ENCODE measurements around the gene NSUN6. TPM values are rescaled to one million over a fixed set of nuclear protein-coding genes. Genes with fewer than 3 reads are reported as not detected.

NSUN6 gene
- total RNA-seq, 1 donor from 2014 or later = 12.8 TPM

- H3K36me3 Mint-ChIP-seq (ENCODE audit: low read depth) = peaks cover 12% of the 10 kb centered on the region
- H3K27me3 Mint-ChIP-seq (ENCODE audit: insufficient read depth) = no peaks in the 10 kb centered on the region
- no peak overlapping the region for H3K27ac Mint-ChIP-seq
- no peaks in the 10 kb centered on the region for H3K4me1 Mint-ChIP-seq (ENCODE audit: low read depth)
- intact Hi-C loops (cut with micrococcal nuclease) = no loop called here
- no peak overlapping the region for H3K4me3 Mint-ChIP-seq
- peaks cover 7% of the 10 kb centered on the region for H3K9me3 Mint-ChIP-seq
- no peak for DNase-seq (ENCODE audit: low spot score)
Measured at GRCh38 chr10:18527687-18528086, 123.7 kb downstream of the NSUN6 start.

GRCh38 chr10:18523858-18524257 lies 127.5 kb downstream of the NSUN6 start:
- no peak overlapping the region for H3K27ac Mint-ChIP-seq
- H3K36me3 Mint-ChIP-seq (ENCODE audit: low read depth) = peaks cover 5% of the 10 kb centered on the region
- H3K4me3 Mint-ChIP-seq = no peak overlapping the region
- H3K27me3 Mint-ChIP-seq (ENCODE audit: insufficient read depth) = no peaks in the 10 kb centered on the region
- H3K4me1 Mint-ChIP-seq (ENCODE audit: low read depth) = no peaks in the 10 kb centered on the region
- intact Hi-C loops (cut with micrococcal nuclease) = no loop called here
- DNase-seq (ENCODE audit: low spot score) = no peak
- peaks cover 9% of the 10 kb centered on the region for H3K9me3 Mint-ChIP-seq

GRCh38 chr10:18523025-18523424 lies 128.4 kb downstream of the NSUN6 start:
- Mint-ChIP-seq H3K27ac (no peak overlapping the region), H3K9me3 (peaks cover 9% of the 10 kb centered on the region), H3K4me1 (ENCODE audit: low read depth) (no peaks in the 10 kb centered on the region), H3K36me3 (ENCODE audit: low read depth) (peaks cover 5% of the 10 kb centered on the region), H3K4me3 (no peak overlapping the region), H3K27me3 (ENCODE audit: insufficient read depth) (no peaks in the 10 kb centered on the region)
- no peak for DNase-seq (ENCODE audit: low spot score)
- intact Hi-C loops (cut with micrococcal nuclease) = no loop called here

- no peak for DNase-seq (ENCODE audit: low spot score)
- no peak overlapping the region for H3K4me3 Mint-ChIP-seq
- no peaks in the 10 kb centered on the region for H3K4me1 Mint-ChIP-seq (ENCODE audit: low read depth)
- no peaks in the 10 kb centered on the region for H3K36me3 Mint-ChIP-seq (ENCODE audit: low read depth)
- intact Hi-C loops (cut with micrococcal nuclease) = no loop called here
- H3K27ac Mint-ChIP-seq = no peak overlapping the region
- no peaks in the 10 kb centered on the region for H3K27me3 Mint-ChIP-seq (ENCODE audit: insufficient read depth)
- peaks cover 9% of the 10 kb centered on the region for H3K9me3 Mint-ChIP-seq
Measured at GRCh38 chr10:18516851-18517250, 134.5 kb downstream of the NSUN6 start.

DNA sequence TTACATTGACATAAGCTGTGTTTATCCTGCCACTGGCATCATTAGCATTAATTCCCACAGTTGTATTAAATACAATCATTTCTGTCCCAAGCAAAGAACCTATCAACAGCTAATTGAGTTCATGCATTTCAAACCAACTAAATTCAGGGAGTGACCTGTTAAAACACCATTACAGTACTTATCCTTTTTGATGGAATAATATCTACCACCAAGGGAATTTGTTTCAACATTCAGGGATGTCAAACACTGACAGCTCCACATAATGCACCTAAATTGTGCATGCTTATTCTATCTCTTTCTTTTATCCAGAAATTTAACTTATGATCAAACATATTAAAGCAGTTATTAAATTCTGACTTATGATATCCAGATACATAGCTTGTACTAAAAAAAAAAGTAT lies 136.8 kb downstream of the NSUN6 start:
- intact Hi-C loops (cut with micrococcal nuclease) = no loop called here

DNA sequence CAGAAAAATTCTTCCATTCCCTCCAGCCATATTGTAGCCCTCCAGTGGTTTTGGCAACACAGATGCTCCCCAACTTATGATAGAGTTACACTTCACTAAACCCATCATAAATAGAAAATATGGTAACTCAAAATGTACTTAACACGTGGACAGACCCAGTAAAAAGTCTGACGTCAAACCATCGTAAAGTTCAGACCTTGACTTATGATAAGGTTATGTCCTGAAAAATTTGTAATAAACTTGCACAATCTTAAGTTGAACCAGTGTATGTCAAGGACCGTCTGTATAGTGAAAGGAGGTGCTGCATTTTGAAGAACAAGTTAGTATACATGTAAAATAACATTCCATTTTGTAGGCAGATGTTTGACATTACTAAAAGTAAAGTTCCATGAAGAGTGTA lies 142.8 kb downstream of the NSUN6 start:
- peaks cover 5% of the 10 kb centered on the region for H3K27me3 Mint-ChIP-seq (ENCODE audit: insufficient read depth)
- H3K4me1 Mint-ChIP-seq (ENCODE audit: low read depth) = no peaks in the 10 kb centered on the region
- no peak overlapping the region for H3K27ac Mint-ChIP-seq
- DNase-seq (ENCODE audit: low spot score) = no peak
- no peaks in the 10 kb centered on the region for H3K36me3 Mint-ChIP-seq (ENCODE audit: low read depth)
- no peaks in the 10 kb centered on the region for H3K9me3 Mint-ChIP-seq
- no peak overlapping the region for H3K4me3 Mint-ChIP-seq
- intact Hi-C loops (cut with micrococcal nuclease) = no loop called here

More for the DNA sequence above, 136.8 kb downstream of the NSUN6 start:
- Mint-ChIP-seq H3K4me3 (no peak overlapping the region), H3K27me3 (ENCODE audit: insufficient read depth) (no peaks in the 10 kb centered on the region), H3K27ac (no peak overlapping the region), H3K36me3 (ENCODE audit: low read depth) (no peaks in the 10 kb centered on the region), H3K4me1 (ENCODE audit: low read depth) (no peaks in the 10 kb centered on the region), H3K9me3 (no peaks in the 10 kb centered on the region)
- DNase-seq (ENCODE audit: low spot score) = no peak

GRCh38 chr10:18505456-18506118 lies 145.8 kb downstream of the NSUN6 start:
- intact Hi-C loops (cut with micrococcal nuclease) = no loop called here
- Mint-ChIP-seq H3K4me1 (ENCODE audit: low read depth) (peaks cover 11% of the 10 kb centered on the region), H3K9me3 (no peaks in the 10 kb centered on the region), H3K36me3 (ENCODE audit: low read depth) (no peaks in the 10 kb centered on the region), H3K27ac (no peak overlapping the region), H3K27me3 (ENCODE audit: insufficient read depth) (peaks cover 5% of the 10 kb centered on the region), H3K4me3 (no peak overlapping the region)
- no peak for DNase-seq (ENCODE audit: low spot score)

GRCh38 chr10:18504161-18504560 lies 147.2 kb downstream of the NSUN6 start:
- peaks cover 7% of the 10 kb centered on the region for H3K27me3 Mint-ChIP-seq (ENCODE audit: insufficient read depth)
- H3K36me3 Mint-ChIP-seq (ENCODE audit: low read depth) = no peaks in the 10 kb centered on the region
- H3K4me3 Mint-ChIP-seq = no peak overlapping the region
- no peak overlapping the region for H3K27ac Mint-ChIP-seq
- no peak for DNase-seq (ENCODE audit: low spot score)
- no peaks in the 10 kb centered on the region for H3K9me3 Mint-ChIP-seq
- intact Hi-C loops (cut with micrococcal nuclease) = no loop called here
- H3K4me1 Mint-ChIP-seq (ENCODE audit: low read depth) = peaks cover 15% of the 10 kb centered on the region

- no peaks in the 10 kb centered on the region for H3K36me3 Mint-ChIP-seq (ENCODE audit: low read depth)
- DNase-seq (ENCODE audit: low spot score) = no peak
- H3K27me3 Mint-ChIP-seq (ENCODE audit: insufficient read depth) = peaks cover 5% of the 10 kb centered on the region
- H3K4me3 Mint-ChIP-seq = no peak overlapping the region
- H3K9me3 Mint-ChIP-seq = no peaks in the 10 kb centered on the region
- intact Hi-C loops (cut with micrococcal nuclease) = no loop called here
- H3K27ac Mint-ChIP-seq = no peak overlapping the region
- peaks cover 15% of the 10 kb centered on the region for H3K4me1 Mint-ChIP-seq (ENCODE audit: low read depth)
Measured at GRCh38 chr10:18501629-18502028, 149.8 kb downstream of the NSUN6 start.

GRCh38 chr10:18501198-18501597 lies 150.2 kb downstream of the NSUN6 start:
- H3K4me3 Mint-ChIP-seq = no peak overlapping the region
- no peaks in the 10 kb centered on the region for H3K9me3 Mint-ChIP-seq
- H3K4me1 Mint-ChIP-seq (ENCODE audit: low read depth) = peaks cover 15% of the 10 kb centered on the region
- no peaks in the 10 kb centered on the region for H3K36me3 Mint-ChIP-seq (ENCODE audit: low read depth)
- no peak overlapping the region for H3K27ac Mint-ChIP-seq
- intact Hi-C loops (cut with micrococcal nuclease) = no loop called here
- H3K27me3 Mint-ChIP-seq (ENCODE audit: insufficient read depth) = peaks cover 3% of the 10 kb centered on the region
- DNase-seq (ENCODE audit: low spot score) = no peak

GRCh38 chr10:18500576-18500975 lies 150.8 kb downstream of the NSUN6 start:
- intact Hi-C loops (cut with micrococcal nuclease) = no loop called here
- peaks cover 15% of the 10 kb centered on the region for H3K4me1 Mint-ChIP-seq (ENCODE audit: low read depth)
- H3K27ac Mint-ChIP-seq = no peak overlapping the region

DNA sequence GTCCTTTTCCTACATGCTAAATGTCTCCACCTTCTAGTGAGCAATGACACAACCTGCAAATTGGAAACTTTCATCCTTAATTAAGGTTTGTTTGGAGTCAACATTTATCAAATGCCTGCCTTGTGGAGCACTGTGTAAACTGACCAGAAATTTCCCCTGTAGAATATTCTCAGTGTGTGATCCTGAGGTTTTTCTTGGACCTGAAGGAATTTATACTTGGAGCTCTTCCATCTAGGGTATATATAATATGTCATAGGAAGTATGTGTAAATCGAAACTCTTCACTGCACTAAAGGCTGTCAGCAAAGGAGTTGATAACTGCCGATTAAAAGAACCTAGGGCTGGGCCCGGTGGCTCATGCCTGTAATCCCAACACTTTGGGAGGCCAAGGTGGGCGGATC lies 152.4 kb downstream of the NSUN6 start:
- Mint-ChIP-seq H3K27ac (no peak overlapping the region), H3K9me3 (no peaks in the 10 kb centered on the region)
- intact Hi-C loops (cut with micrococcal nuclease) = no loop called here

More at GRCh38 chr10:18500576-18500975, 150.8 kb downstream of the NSUN6 start:
- Mint-ChIP-seq H3K9me3 (no peaks in the 10 kb centered on the region), H3K27me3 (ENCODE audit: insufficient read depth) (peaks cover 3% of the 10 kb centered on the region), H3K36me3 (ENCODE audit: low read depth) (no peaks in the 10 kb centered on the region), H3K4me3 (no peak overlapping the region)
- DNase-seq (ENCODE audit: low spot score) = no peak

GRCh38 chr10:18497806-18498369 lies 153.5 kb downstream of the NSUN6 start:
- intact Hi-C loops (cut with micrococcal nuclease) = no loop called here
- Mint-ChIP-seq H3K27ac (no peak overlapping the region), H3K4me3 (no peak overlapping the region), H3K9me3 (no peaks in the 10 kb centered on the region), H3K4me1 (ENCODE audit: low read depth) (peaks cover 15% of the 10 kb centered on the region), H3K36me3 (ENCODE audit: low read depth) (no peaks in the 10 kb centered on the region), H3K27me3 (ENCODE audit: insufficient read depth) (peaks cover 2% of the 10 kb centered on the region)
- no peak for DNase-seq (ENCODE audit: low spot score)

More for the DNA sequence above, 152.4 kb downstream of the NSUN6 start:
- Mint-ChIP-seq H3K27me3 (ENCODE audit: insufficient read depth) (peaks cover 2% of the 10 kb centered on the region), H3K36me3 (ENCODE audit: low read depth) (no peaks in the 10 kb centered on the region), H3K4me1 (ENCODE audit: low read depth) (peaks cover 15% of the 10 kb centered on the region), H3K4me3 (no peak overlapping the region)
- DNase-seq (ENCODE audit: low spot score) = no peak

Measured in activated T-helper 1 cell treated with anti-CD3 and anti-CD28 coated beads, Interleukin-12 subunit alpha, Interleukin-12 subunit beta, Interleukin-2, Interleukin-4 antibody, amounts not matched to agents 30 ng/mL and 10 ng/mL and 1 ng/mL, durations not matched to agents 14 hours and 24 hours and 36 hours (primary cell).